HepG2 (cell line): ENCODE results near the gene C11orf58. TPM values are rescaled to one million over a fixed set of nuclear protein-coding genes. Genes with fewer than 3 reads are reported as not detected.

Experiments
- CEBPG ChIP-seq: IDR thresholded peaks from 2 replicates; pipeline ENCODE4 v1.6.1; 2016
- DMTF1 ChIP-seq: sonication (generic); formaldehyde crosslinking; IDR thresholded peaks from 2 replicates; pipeline ENCODE4 v1.4.0; 2020; ENCODE audit warnings: mild to moderate bottlenecking, missing genetic modification reagents
- FOXP4 ChIP-seq: sonication (generic); formaldehyde crosslinking; IDR thresholded peaks from 2 replicates; pipeline ENCODE4 v1.4.0; 2020; ENCODE audit warnings: missing genetic modification reagents
- HES4 ChIP-seq: sonication (generic); formaldehyde crosslinking; IDR thresholded peaks from 2 replicates; pipeline ENCODE4 v1.9.0; 2021; ENCODE audit warnings: mild to moderate bottlenecking, missing genetic modification reagents, borderline replicate concordance
- HMGA1 ChIP-seq: sonication (generic); formaldehyde crosslinking; conservative IDR thresholded peaks from 2 replicates; pipeline ENCODE4 v1.4.0; 2020; ENCODE audit warnings: missing genetic modification reagents
- HNF4G ChIP-seq, 2 experiments: sonication (generic) in 1 of 2; formaldehyde crosslinking in 1 of 2; IDR thresholded peaks; 2 replicates each; pipeline versions ENCODE4 v1.4.0 to v1.6.1; 2011 to 2020; ENCODE audit warnings: borderline replicate concordance in 2 of 2, low read depth in 2 of 2, mild to moderate bottlenecking in 2 of 2, low read length in 1 of 2, missing genetic modification reagents in 1 of 2, moderate library complexity in 1 of 2
- KAT7 ChIP-seq: IDR thresholded peaks from 2 replicates; pipeline ENCODE4 v1.6.1; 2018; ENCODE audit warnings: borderline replicate concordance, missing compliant biosample characterization
- KMT2A ChIP-seq: sonication (generic); formaldehyde crosslinking; IDR thresholded peaks from 2 replicates; pipeline ENCODE4 v1.4.0; 2020; ENCODE audit warnings: missing genetic modification reagents
- MBD4 ChIP-seq: IDR thresholded peaks from 2 replicates; pipeline ENCODE4 v1.6.1; 2012; ENCODE audit warnings: low read length, inconsistent platforms, borderline replicate concordance
- NFKBIZ ChIP-seq: IDR thresholded peaks from 2 replicates; pipeline ENCODE4 v1.6.1; 2018; ENCODE audit warnings: missing genetic modification reagents, missing compliant biosample characterization
- NFRKB ChIP-seq: fragments of 450-650 bp; IDR thresholded peaks from 2 replicates; pipeline ENCODE4 v1.6.1; 2017
- NR3C1 ChIP-seq: sonication (generic); formaldehyde crosslinking; IDR thresholded peaks from 2 replicates; pipeline ENCODE4 v1.4.0; 2020; ENCODE audit warnings: missing genetic modification reagents
- SALL1 ChIP-seq: sonication (generic); formaldehyde crosslinking; IDR thresholded peaks from 2 replicates; pipeline ENCODE4 v1.8.0; 2022; ENCODE audit warnings: mild to moderate bottlenecking, missing genetic modification reagents
- SIN3B ChIP-seq: fragments of 150-350 bp; IDR thresholded peaks from 2 replicates; pipeline ENCODE4 v1.6.1; 2014; ENCODE audit warnings: low read length
- SMARCE1 ChIP-seq: fragments of 450-650 bp; IDR thresholded peaks from 2 replicates; pipeline ENCODE4 v1.6.1; 2017; ENCODE audit warnings: borderline replicate concordance
- SOX13 ChIP-seq, 3 experiments: fragments of 450-650 bp in 1 of 3; sonication (generic) in 1 of 3; formaldehyde crosslinking in 1 of 3; IDR thresholded peaks in 2 of 3; conservative IDR thresholded peaks in 1 of 3; 2 replicates each; pipeline versions ENCODE4 v1.5.0 to v1.6.1; 2016 to 2020; ENCODE audit warnings: antibody characterized with exemption in 1 of 3, mild to moderate bottlenecking in 1 of 3, missing compliant biosample characterization in 1 of 3, missing genetic modification reagents in 1 of 3, moderate library complexity in 1 of 3
- SP140L ChIP-seq: sonication (generic); formaldehyde crosslinking; IDR thresholded peaks from 2 replicates; pipeline ENCODE4 v1.4.0; 2020; ENCODE audit warnings: missing genetic modification reagents, borderline replicate concordance
- TBX2 ChIP-seq: sonication (generic); formaldehyde crosslinking; IDR thresholded peaks from 2 replicates; pipeline ENCODE4 v1.5.0; 2020; ENCODE audit warnings: missing genetic modification reagents, mild to moderate bottlenecking, borderline replicate concordance
- TERF1 ChIP-seq: sonication (generic); formaldehyde crosslinking; IDR thresholded peaks from 2 replicates; pipeline ENCODE4 v1.8.0; 2022; ENCODE audit warnings: mild to moderate bottlenecking, missing genetic modification reagents, moderate library complexity
- THAP11 ChIP-seq: IDR thresholded peaks from 2 replicates; pipeline ENCODE4 v1.6.1; 2016; ENCODE audit warnings: missing biosample characterization, missing genetic modification reagents
- TMF1 ChIP-seq: sonication (generic); formaldehyde crosslinking; IDR thresholded peaks from 2 replicates; pipeline ENCODE4 v1.8.1; 2022; ENCODE audit warnings: low read depth, missing genetic modification reagents
- WIZ ChIP-seq: sonication (generic); formaldehyde crosslinking; IDR thresholded peaks from 2 replicates; pipeline ENCODE4 v1.5.1; 2020; ENCODE audit warnings: mild to moderate bottlenecking, missing genetic modification reagents
- ZFP36L2 ChIP-seq: sonication (generic); formaldehyde crosslinking; IDR thresholded peaks from 2 replicates; pipeline ENCODE4 v1.4.0; 2020; ENCODE audit warnings: missing genetic modification reagents
- ZIK1 ChIP-seq: sonication (generic); formaldehyde crosslinking; IDR thresholded peaks from 2 replicates; pipeline ENCODE4 v1.5.0; 2020; ENCODE audit warnings: mild to moderate bottlenecking, low read depth, missing genetic modification reagents, borderline replicate concordance
- ZNF180 ChIP-seq: sonication (generic); formaldehyde crosslinking; IDR thresholded peaks from 2 replicates; pipeline ENCODE4 v1.4.0; 2020; ENCODE audit warnings: low read depth, missing genetic modification reagents, borderline replicate concordance
- ZNF232 ChIP-seq: sonication (generic); formaldehyde crosslinking; IDR thresholded peaks from 2 replicates; pipeline ENCODE4 v1.4.0; 2020; ENCODE audit warnings: missing genetic modification reagents, borderline replicate concordance
- ZNF446 ChIP-seq: sonication (generic); formaldehyde crosslinking; IDR thresholded peaks from 2 replicates; pipeline ENCODE4 v1.5.0; 2020; ENCODE audit warnings: mild to moderate bottlenecking, missing genetic modification reagents
- ZNF83 ChIP-seq: sonication (generic); formaldehyde crosslinking; IDR thresholded peaks from 2 replicates; pipeline ENCODE4 v1.4.0; 2020; ENCODE audit warnings: missing genetic modification reagents, mild to moderate bottlenecking, borderline replicate concordance
- polyA plus RNA-seq, 8 experiments: library from polyadenylated mRNA; depleted of rRNA in 3 of 8; stranded (reverse) in 7 of 8; unstranded in 1 of 8; fragments of >200 nt; fragmentation: Illumina TruSeq in 4 of 8; extraction: Trizol in 4 of 8; gene quantifications; 2 replicates each; pipeline versions ENCODE4 v1.2.1 to v1.2.3, GENCODE V29; 2011 to 2016; ENCODE audit warnings: low read depth in 4 of 8, missing spikeins in 1 of 8, mixed read lengths in 1 of 8; ENCODE audit not compliant: insufficient read depth in 1 of 8
- total RNA-seq, 5 experiments: library from RNA; depleted of rRNA; stranded (reverse); fragments of >200 nt; fragmentation: Illumina TruSeq; extraction: Trizol; gene quantifications; 2 replicates each; pipeline ENCODE4 v1.2.3, GENCODE V29; 2016; ENCODE audit warnings: low read depth in 1 of 5

Gene C11orf58
- total and polyA plus RNA-seq, 2 of the 13 experiments (the other 11 are each of a cell fraction or from before 2014, with no cell fraction given): 83.8 to 167 TPM

- TF ChIP-seq WIZ (no peak), ZNF83 (CRISPR knock-in tag) (no peak), NFRKB (no peak), CEBPG (peak; percentile 49; the same call in 1 of the 2 replicates), HMGA1 (no peak), KMT2A (CRISPR knock-in tag) (no peak), SOX13 (IDR thresholded peaks at IDR 0.05) (no peak), SOX13 (CRISPR knock-in tag; conservative IDR thresholded peaks at IDR 0.05 in 1 of 2, IDR thresholded peaks at IDR 0.05 in 1 of 2) (peak in 1 of 2 experiments; percentile 61; a peak in 2 of 4 replicates), KAT7 (CRISPR knock-in tag) (no peak), FOXP4 (CRISPR knock-in tag) (0 out of 2 replicates have a peak, but pooled peaks have one; percentile 34), THAP11 (CRISPR knock-in tag) (0 out of 2 replicates have a peak, but pooled peaks have one; percentile 16), NFKBIZ (CRISPR knock-in tag) (no peak), SIN3B (no peak), TERF1 (CRISPR knock-in tag) (no peak), TMF1 (CRISPR knock-in tag) (no peak), SMARCE1 (no peak), HNF4G (IDR thresholded peaks at IDR 0.05; ENCODE audit: borderline replicate concordance, low read depth, low read length) (no peak; the same call in 1 of the 2 replicates), HNF4G (CRISPR knock-in tag; IDR thresholded peaks at IDR 0.05; ENCODE audit: borderline replicate concordance, low read depth) (no peak), ZNF232 (CRISPR knock-in tag) (no peak), SALL1 (CRISPR knock-in tag) (peak; percentile 53; the same call in 1 of the 2 replicates), TBX2 (CRISPR knock-in tag) (peak; percentile 24; the same call in 1 of the 2 replicates), ZFP36L2 (CRISPR knock-in tag) (no peak), MBD4 (no peak), SP140L (CRISPR knock-in tag) (no peak), ZNF446 (CRISPR knock-in tag) (no peak), DMTF1 (CRISPR knock-in tag) (no peak), HES4 (CRISPR knock-in tag) (no peak), NR3C1 (CRISPR knock-in tag) (no peak), ZNF180 (CRISPR knock-in tag) (no peak), ZIK1 (no peak)
Observed at GRCh38 chr11:16805938-16806337, 67.5 kb downstream of the C11orf58 start (continued).
